Mucosa of stomach (tissue), 1 donor: ENCODE results near the gene QRICH1.
A peak's percentile ranks its signal among the peaks of the same experiment; 100 is the strongest.

ENCODE experiments used
- H3K27me3 ChIP-seq: one replicate; pipeline ENCODE4 v1.7.0; 2013; ENCODE audit warnings: mild to moderate bottlenecking, low read length; ENCODE audit not compliant: control insufficient read depth, insufficient read depth
- H3K36me3 ChIP-seq: one replicate; pipeline ENCODE4 v1.7.0; 2013; ENCODE audit warnings: low read length; ENCODE audit not compliant: control insufficient read depth, insufficient read depth
- H3K4me1 ChIP-seq: one replicate; pipeline ENCODE4 v1.7.0; 2013; ENCODE audit warnings: mild to moderate bottlenecking, low read length; ENCODE audit not compliant: control insufficient read depth, insufficient read depth
- H3K4me3 ChIP-seq: one replicate; pipeline ENCODE4 v1.7.0; 2013; ENCODE audit warnings: low read length
- H3K9ac ChIP-seq: one replicate; pipeline ENCODE4 v1.7.0; 2013; ENCODE audit warnings: mild to moderate bottlenecking, low read length, moderate library complexity
- H3K9me3 ChIP-seq: one replicate; pipeline ENCODE4 v1.7.0; 2013; ENCODE audit warnings: mild to moderate bottlenecking, low read length, moderate library complexity; ENCODE audit not compliant: control insufficient read depth
- donor health status: Pancreatic carcinoma.

Gene QRICH1

GRCh38 chr3:49124203-49124602 is 30.3 kb upstream of the QRICH1 start:
- Histone ChIP-seq H3K4me1 (peaks cover 9% of the 10 kb centered on the region), H3K9ac (no peak overlapping the region), H3K4me3 (no peak overlapping the region), H3K36me3 (peaks cover 8% of the 10 kb centered on the region), H3K27me3 (no peaks in the 10 kb centered on the region), H3K9me3 (no peaks in the 10 kb centered on the region)

DNA sequence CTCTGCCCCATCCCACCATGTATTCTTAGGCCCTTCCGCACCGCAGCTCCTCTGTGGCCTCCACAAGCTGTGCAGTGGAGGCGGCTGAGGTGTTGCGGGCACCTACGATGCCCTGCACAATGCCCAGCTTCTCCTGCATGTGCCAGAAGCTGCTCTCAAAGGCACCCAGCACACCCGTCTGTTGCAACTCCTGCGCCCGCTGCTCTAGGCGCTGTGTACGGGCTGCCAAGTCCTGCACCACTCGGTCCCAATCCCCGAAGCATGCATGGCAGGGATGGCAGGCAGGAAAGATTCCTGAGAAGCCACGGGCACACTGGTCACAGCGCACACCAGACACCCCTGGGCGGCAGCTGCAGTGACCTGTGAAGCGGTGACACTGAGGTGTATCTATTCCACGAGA is 29.8 kb upstream of the QRICH1 start:
- H3K4me1 ChIP-seq = peaks cover 14% of the 10 kb centered on the region
- no peaks in the 10 kb centered on the region for H3K9me3 ChIP-seq
- no peak overlapping the region for H3K9ac ChIP-seq
- peaks cover 8% of the 10 kb centered on the region for H3K36me3 ChIP-seq
- no peak overlapping the region for H3K4me3 ChIP-seq
- H3K27me3 ChIP-seq = no peaks in the 10 kb centered on the region

DNA sequence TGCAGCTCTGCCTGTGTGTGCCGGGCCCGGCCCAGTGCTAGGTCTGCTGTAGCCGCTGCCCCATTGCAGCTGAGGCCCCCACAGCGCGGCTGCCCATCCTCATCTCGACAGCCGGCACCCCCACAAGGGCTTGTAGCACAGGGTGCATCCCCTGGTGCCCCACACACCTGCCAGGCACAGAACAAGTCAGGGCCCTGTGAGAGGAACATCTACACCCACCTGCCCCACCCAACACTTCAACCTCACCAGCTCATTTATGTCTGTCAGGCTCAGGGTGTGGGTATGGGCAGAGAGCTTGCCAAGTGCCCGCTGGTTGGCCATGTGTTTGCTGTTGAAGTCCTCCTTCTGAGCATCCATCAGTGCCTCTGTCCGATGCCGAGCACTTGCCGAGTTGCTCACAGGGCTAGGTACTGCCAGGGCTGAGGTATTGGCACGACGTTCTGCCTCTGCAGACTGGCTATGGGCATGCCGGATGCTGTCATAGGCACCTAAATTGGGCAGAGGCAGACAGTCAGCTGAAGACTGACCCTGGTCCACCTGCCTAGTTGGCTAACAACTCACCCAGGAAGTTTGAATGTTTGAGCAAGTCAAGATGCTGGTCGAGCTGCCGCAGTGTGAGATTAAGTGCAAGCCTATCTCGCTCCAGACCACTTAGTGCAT is 29.1 kb upstream of the QRICH1 start:
- H3K9me3 ChIP-seq = no peaks in the 10 kb centered on the region
- H3K4me3 ChIP-seq = no peak overlapping the region

DNA sequence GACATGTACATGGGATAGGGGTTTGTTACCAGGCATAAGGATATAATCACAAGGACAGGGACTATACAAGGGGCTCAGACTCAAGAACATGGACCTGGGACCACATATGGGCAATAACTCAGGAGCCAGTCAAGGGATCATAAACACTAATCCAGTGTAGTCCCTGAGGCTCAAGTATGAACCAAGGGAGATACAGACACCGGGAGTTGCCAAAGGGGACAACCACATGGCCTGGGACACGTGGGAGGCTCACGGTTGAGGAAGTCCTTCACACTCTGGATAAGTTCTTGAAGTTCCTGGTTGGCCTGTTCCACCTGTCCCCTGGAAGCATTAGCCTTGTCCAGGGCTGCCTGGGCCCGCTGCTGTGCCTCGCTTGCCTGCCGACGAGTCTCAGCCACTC is 28.6 kb upstream of the QRICH1 start:
- Histone ChIP-seq H3K36me3 (peaks cover 13% of the 10 kb centered on the region), H3K4me1 (peaks cover 14% of the 10 kb centered on the region), H3K4me3 (no peak overlapping the region), H3K9ac (no peak overlapping the region), H3K27me3 (no peaks in the 10 kb centered on the region), H3K9me3 (no peaks in the 10 kb centered on the region)

More for the DNA sequence above, 29.1 kb upstream of the QRICH1 start:
- no peaks in the 10 kb centered on the region for H3K27me3 ChIP-seq
- H3K9ac ChIP-seq = no peak overlapping the region
- H3K4me1 ChIP-seq = peaks cover 14% of the 10 kb centered on the region
- H3K36me3 ChIP-seq = peaks cover 8% of the 10 kb centered on the region

- H3K9me3 ChIP-seq = no peaks in the 10 kb centered on the region
- H3K9ac ChIP-seq = no peak overlapping the region
- peaks cover 14% of the 10 kb centered on the region for H3K4me1 ChIP-seq
- no peaks in the 10 kb centered on the region for H3K27me3 ChIP-seq
- H3K36me3 ChIP-seq = peaks cover 18% of the 10 kb centered on the region
- no peak overlapping the region for H3K4me3 ChIP-seq
Observed at GRCh38 chr3:49122022-49122421, 28.2 kb upstream of the QRICH1 start.

GRCh38 chr3:49121132-49121736 is 27.4 kb upstream of the QRICH1 start:
- Histone ChIP-seq H3K4me1 (peaks cover 14% of the 10 kb centered on the region), H3K9ac (no peak overlapping the region), H3K27me3 (no peaks in the 10 kb centered on the region), H3K9me3 (no peaks in the 10 kb centered on the region), H3K36me3 (peaks cover 26% of the 10 kb centered on the region), H3K4me3 (no peak overlapping the region)

GRCh38 chr3:49120438-49121131 is 26.7 kb upstream of the QRICH1 start, which contains the start of gene USP19:
Gene USP19, minus strand, starts transcription at chr3:49120823. Its CDS starts 1,678 bp downstream, at chr3:49119145.
- H3K4me1 ChIP-seq = peaks cover 14% of the 10 kb centered on the region
- peak within 1 kb of the TSS; percentile 80 for H3K9ac ChIP-seq
- H3K27me3 ChIP-seq = no peaks in the 10 kb centered on the region
- H3K4me3 ChIP-seq = peak within 1 kb of the TSS; percentile 40
- no peaks in the 10 kb centered on the region for H3K9me3 ChIP-seq
- H3K36me3 ChIP-seq = peaks cover 29% of the 10 kb centered on the region

DNA sequence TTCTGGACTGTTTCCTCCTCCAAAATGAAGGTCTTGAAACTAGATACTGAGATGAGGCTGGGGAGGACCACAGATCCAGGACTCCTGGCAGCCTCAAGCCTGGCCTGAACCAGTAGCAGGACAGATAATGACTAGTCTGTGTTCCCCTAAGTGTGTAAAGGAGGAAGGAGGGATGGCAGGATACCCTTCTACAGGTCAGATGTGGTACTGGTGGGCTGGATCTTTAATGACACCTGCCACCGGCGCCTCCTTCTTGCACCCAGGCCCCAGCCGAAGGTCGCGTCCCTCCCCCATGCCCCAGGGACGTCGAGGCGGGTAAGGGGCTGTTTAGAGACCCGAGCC is 26.2 kb upstream of the QRICH1 start:
- Histone ChIP-seq H3K36me3 (peaks cover 34% of the 10 kb centered on the region), H3K27me3 (no peaks in the 10 kb centered on the region), H3K9ac (peak overlapping the region; percentile 80), H3K4me3 (peak overlapping the region; percentile 40), H3K4me1 (peaks cover 14% of the 10 kb centered on the region), H3K9me3 (no peaks in the 10 kb centered on the region)

DNA sequence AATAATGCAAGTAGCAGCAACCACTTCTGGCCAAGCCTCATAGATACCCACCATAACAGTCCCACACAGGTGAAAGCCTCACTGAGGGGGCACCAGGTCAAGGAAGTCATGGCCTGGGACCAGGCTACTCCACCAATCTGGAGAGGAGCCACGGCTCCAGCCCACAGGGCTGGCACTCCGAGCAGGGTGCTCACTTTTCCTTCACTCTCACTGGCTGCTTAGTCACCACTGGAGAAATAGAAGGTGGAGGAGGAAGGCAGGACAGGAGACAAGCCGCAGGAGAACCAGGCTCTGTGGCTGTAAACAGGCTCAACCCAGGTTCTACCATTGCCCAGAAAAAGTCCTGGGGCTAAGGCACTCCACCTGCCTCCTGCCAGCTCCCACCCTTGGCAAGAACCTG is 25.6 kb upstream of the QRICH1 start:
- Histone ChIP-seq H3K4me1 (peaks cover 14% of the 10 kb centered on the region), H3K9me3 (no peaks in the 10 kb centered on the region), H3K4me3 (peak overlapping the region; percentile 40), H3K36me3 (peaks cover 36% of the 10 kb centered on the region), H3K9ac (peak overlapping the region; percentile 80), H3K27me3 (no peaks in the 10 kb centered on the region)

DNA sequence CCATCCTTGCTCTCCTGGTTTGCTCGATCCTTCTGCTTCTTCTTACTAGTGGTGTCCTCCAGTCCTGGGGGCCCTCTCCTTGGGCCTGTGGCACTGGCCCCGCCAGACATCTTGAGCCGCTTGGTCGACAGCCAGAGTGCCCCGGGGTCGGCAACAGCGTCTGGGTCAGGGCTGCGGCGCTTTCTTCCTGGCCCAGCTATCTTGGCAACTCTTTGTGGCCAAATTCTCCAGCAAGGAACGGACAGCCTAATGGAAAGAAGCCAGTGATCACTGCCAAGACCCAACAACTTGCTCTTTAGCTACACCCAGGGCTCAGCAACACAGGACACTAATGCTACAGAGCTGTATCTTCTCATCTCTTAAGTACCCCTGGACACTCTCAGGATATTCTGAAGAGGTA is 25.2 kb upstream of the QRICH1 start:
- peak overlapping the region; percentile 80 for H3K9ac ChIP-seq
- no peaks in the 10 kb centered on the region for H3K27me3 ChIP-seq
- H3K9me3 ChIP-seq = no peaks in the 10 kb centered on the region
- H3K4me1 ChIP-seq = peaks cover 14% of the 10 kb centered on the region
- H3K4me3 ChIP-seq = no peak overlapping the region
- peaks cover 37% of the 10 kb centered on the region for H3K36me3 ChIP-seq

- Histone ChIP-seq H3K9ac (no peak overlapping the region), H3K4me1 (no peaks in the 10 kb centered on the region), H3K27me3 (no peaks in the 10 kb centered on the region), H3K4me3 (no peak overlapping the region), H3K9me3 (no peaks in the 10 kb centered on the region), H3K36me3 (peaks cover 61% of the 10 kb centered on the region)
Observed at GRCh38 chr3:49112262-49112661, 18.4 kb upstream of the QRICH1 start.

DNA sequence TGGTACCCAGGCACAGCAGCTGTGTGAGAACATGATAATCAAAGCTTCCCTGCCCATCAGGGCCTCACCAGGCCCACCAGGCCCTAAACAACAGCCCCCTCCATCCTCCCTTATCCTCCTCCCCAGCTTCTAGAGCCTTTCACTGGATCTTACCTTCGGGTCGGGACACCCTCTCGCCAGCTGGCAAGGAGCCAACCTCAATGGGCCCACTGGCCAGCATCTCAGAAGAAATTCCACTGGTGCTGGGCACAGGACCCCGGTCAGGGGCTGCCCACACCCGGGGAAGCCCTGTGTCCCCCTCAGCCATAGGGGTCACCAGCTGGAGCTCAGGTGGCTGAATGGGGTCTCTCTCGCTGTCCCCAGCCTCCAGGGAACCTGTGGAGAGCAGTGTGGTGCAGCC is 17.5 kb upstream of the QRICH1 start:
- H3K36me3 ChIP-seq = peaks cover 51% of the 10 kb centered on the region
- H3K4me3 ChIP-seq = no peak overlapping the region
- H3K27me3 ChIP-seq = no peaks in the 10 kb centered on the region
- no peak overlapping the region for H3K9ac ChIP-seq
- no peaks in the 10 kb centered on the region for H3K4me1 ChIP-seq
- no peaks in the 10 kb centered on the region for H3K9me3 ChIP-seq
